Peyer's patch (tissue), 4 donors: ENCODE measurements around the gene ILDR2.

Source experiments
- POLR2A ChIP-seq, 2 donors: fragments of 450-650 bp; IDR thresholded peaks; one replicate each; pipeline ENCODE4 v1.5.1; 2017; ENCODE audit warnings: antibody characterized with exemption in 2 of 2, mild to moderate bottlenecking in 2 of 2, moderate library complexity in 2 of 2
- TF ChIP-seq, protein P1 (sequence below), 6 experiments: fragments of 450-650 bp in 4 of 6; fragments of 200-600 bp in 2 of 6; sonication (generic) in 1 of 6; IDR thresholded peaks; one replicate each; pipeline ENCODE4 v1.5.1; 2017 to 2019; ENCODE audit warnings: antibody characterized with exemption in 6 of 6, mild to moderate bottlenecking in 3 of 6, moderate library complexity in 1 of 6

DNA sequence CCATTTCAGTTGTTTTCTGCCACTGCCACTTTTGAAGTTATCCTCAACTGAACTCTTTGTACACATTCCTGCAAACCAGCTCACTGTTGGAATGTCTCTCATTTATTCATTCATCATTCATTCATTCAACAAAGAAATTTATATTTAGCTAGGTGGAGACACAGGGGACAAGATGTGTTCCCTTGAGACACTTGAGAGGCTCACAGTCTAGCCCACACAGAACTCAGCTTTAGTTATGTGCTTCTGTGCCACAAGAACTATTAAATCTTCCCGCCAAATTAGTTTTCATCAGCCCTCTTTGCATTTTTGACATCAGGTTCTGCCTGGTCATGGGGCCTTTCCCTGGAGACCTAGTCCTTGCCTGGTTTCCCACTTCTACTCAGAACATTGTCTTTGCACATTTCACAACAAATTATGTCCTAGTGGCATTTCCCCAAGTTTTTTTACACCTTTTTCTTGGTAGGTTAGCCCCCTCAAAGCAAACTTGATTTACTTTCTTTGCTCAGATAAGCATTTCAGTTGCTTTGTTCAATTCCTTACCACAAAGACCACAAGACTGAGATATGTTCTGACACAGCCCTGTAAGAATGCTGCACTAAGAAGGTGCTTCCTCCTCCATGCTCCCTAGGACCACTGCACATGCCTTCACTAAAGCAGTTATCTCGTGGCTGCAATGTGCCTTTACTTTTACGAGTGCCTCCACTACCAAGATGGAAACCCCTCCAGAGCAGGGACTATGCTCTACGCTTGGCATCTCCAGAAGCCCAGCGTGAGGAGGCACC is 31.0 kb downstream of the ILDR2 start:
- TF ChIP-seq, protein P1, sequence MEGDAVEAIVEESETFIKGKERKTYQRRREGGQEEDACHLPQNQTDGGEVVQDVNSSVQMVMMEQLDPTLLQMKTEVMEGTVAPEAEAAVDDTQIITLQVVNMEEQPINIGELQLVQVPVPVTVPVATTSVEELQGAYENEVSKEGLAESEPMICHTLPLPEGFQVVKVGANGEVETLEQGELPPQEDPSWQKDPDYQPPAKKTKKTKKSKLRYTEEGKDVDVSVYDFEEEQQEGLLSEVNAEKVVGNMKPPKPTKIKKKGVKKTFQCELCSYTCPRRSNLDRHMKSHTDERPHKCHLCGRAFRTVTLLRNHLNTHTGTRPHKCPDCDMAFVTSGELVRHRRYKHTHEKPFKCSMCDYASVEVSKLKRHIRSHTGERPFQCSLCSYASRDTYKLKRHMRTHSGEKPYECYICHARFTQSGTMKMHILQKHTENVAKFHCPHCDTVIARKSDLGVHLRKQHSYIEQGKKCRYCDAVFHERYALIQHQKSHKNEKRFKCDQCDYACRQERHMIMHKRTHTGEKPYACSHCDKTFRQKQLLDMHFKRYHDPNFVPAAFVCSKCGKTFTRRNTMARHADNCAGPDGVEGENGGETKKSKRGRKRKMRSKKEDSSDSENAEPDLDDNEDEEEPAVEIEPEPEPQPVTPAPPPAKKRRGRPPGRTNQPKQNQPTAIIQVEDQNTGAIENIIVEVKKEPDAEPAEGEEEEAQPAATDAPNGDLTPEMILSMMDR (IDR thresholded peaks at IDR 0.05), result no peak
- TF ChIP-seq POLR2A (IDR thresholded peaks at IDR 0.05), result no peak
